HG03558 (cell line): ENCODE measurements around the gene THNSL1.
"Not testable (repeated sequence)": the region's sequence is repeated elsewhere in the genome, so short reads cannot be mapped to it uniquely, and the experiment has no call there.

Experiments used
- ATAC-seq: cut with Tn5 transposase; IDR thresholded peaks from one replicate; pipeline ENCODE4 v1.9.1; 2021; ENCODE audit warnings: moderate number of reproducible peaks; ENCODE audit not compliant: unreplicated experiment; ENCODE audit errors: extremely low read depth

Gene THNSL1

GRCh38 chr10:25016376-25017153 lies at the start of gene THNSL1:
Gene THNSL1, plus strand, starts transcription at chr10:25016612. Its CDS starts 6,612 bp downstream, at chr10:25023224.
- peak; percentile 98 for ATAC-seq

GRCh38 chr10:24966962-24967481 lies 49.4 kb upstream of the THNSL1 start:
- ATAC-seq = no peak

GRCh38 chr10:24968349-24968748 lies 48.1 kb upstream of the THNSL1 start:
- no peak for ATAC-seq

GRCh38 chr10:24968951-24969350 lies 47.5 kb upstream of the THNSL1 start:
- ATAC-seq = not testable (repeated sequence)

GRCh38 chr10:24969841-24970281 lies 46.6 kb upstream of the THNSL1 start:
- ATAC-seq = no peak

- no peak for ATAC-seq
Observed at GRCh38 chr10:24971374-24971773, 45.0 kb upstream of the THNSL1 start.

- no peak for ATAC-seq
Observed at GRCh38 chr10:24973163-24973562, 43.2 kb upstream of the THNSL1 start.

- ATAC-seq = no peak
Observed at GRCh38 chr10:24974976-24975375, 41.4 kb upstream of the THNSL1 start.

GRCh38 chr10:24979685-24980084 lies 36.7 kb upstream of the THNSL1 start:
- no peak for ATAC-seq

GRCh38 chr10:24981161-24981710 lies 35.2 kb upstream of the THNSL1 start:
- ATAC-seq = no peak

- peak; percentile 35 for ATAC-seq
Observed at GRCh38 chr10:24982319-24983112, 33.9 kb upstream of the THNSL1 start.

- no peak for ATAC-seq
Observed at GRCh38 chr10:24983130-24983529, 33.3 kb upstream of the THNSL1 start.

GRCh38 chr10:24983946-24984345 lies 32.5 kb upstream of the THNSL1 start:
- ATAC-seq = no peak

- no peak for ATAC-seq
Observed at GRCh38 chr10:24984906-24985305, 31.5 kb upstream of the THNSL1 start.

GRCh38 chr10:24988831-24989640 lies 27.4 kb upstream of the THNSL1 start:
- no peak for ATAC-seq

GRCh38 chr10:24989867-24990266 lies 26.5 kb upstream of the THNSL1 start:
- no peak for ATAC-seq

GRCh38 chr10:24991298-24991697 lies 25.1 kb upstream of the THNSL1 start:
- ATAC-seq = no peak

- no peak for ATAC-seq
Observed at GRCh38 chr10:24992512-24993133, 23.8 kb upstream of the THNSL1 start.

GRCh38 chr10:24993237-24993958 lies 23.0 kb upstream of the THNSL1 start:
- no peak for ATAC-seq
